ENCODE results near the gene KLRC4.
"Not testable (repeated sequence)": the region's sequence is repeated elsewhere in the genome, so short reads cannot be mapped to it uniquely, and the experiment has no call there.

- TF ChIP-seq CTCF (conservative IDR thresholded peaks at IDR 0.05; ENCODE audit: low read depth in 2 of 2); EZH2 (IDR thresholded peaks at IDR 0.05; ENCODE audit: low read depth, unreplicated experiment); REST (IDR thresholded peaks at IDR 0.05; ENCODE audit: unreplicated experiment); ZNF114 (CRISPR knock-in tag; IDR thresholded peaks at IDR 0.05); EZH2phosphoT487 (IDR thresholded peaks at IDR 0.05; ENCODE audit: unreplicated experiment); POLR2AphosphoS5 (IDR thresholded peaks at IDR 0.05; ENCODE audit: low read depth); JUNB (IDR thresholded peaks at IDR 0.05; ENCODE audit: unreplicated experiment); CREB1 (CRISPR knock-in tag; IDR thresholded peaks at IDR 0.05; ENCODE audit: low read depth); ETS1 (IDR thresholded peaks at IDR 0.05); NANOG (IDR thresholded peaks at IDR 0.05; ENCODE audit: borderline replicate concordance); ZNF462 (CRISPR knock-in tag; IDR thresholded peaks at IDR 0.05); STAT1 (IDR thresholded peaks at IDR 0.05; ENCODE audit: unreplicated experiment); ZNF331 (CRISPR knock-in tag; IDR thresholded peaks at IDR 0.05; ENCODE audit: low read depth): not testable (repeated sequence)
Observed at GRCh38 chr12:10396176-10396575, 13.4 kb downstream of the KLRC4 start.

Data from GM23338 (cell line).